Osteocyte (in vitro differentiated cells): ENCODE results near the gene MMRN2. TPM values are rescaled to one million over a fixed set of nuclear protein-coding genes. Genes with fewer than 3 reads are reported as not detected.

Experiments
- DNase-seq: peaks from one replicate; pipeline ENCODE4 v3.0.0; 2021; ENCODE audit warnings: mixed read lengths; ENCODE audit not compliant: unreplicated experiment; ENCODE audit errors: extremely low spot score
- H3K27ac Mint-ChIP-seq: one replicate; pipeline ENCODE4 v1.8.0; 2021; ENCODE audit warnings: mild to moderate bottlenecking, mixed read lengths; ENCODE audit not compliant: unreplicated experiment
- H3K27me3 Mint-ChIP-seq: one replicate; pipeline ENCODE4 v1.8.0; 2021; ENCODE audit warnings: mixed read lengths; ENCODE audit not compliant: unreplicated experiment
- H3K36me3 Mint-ChIP-seq: one replicate; pipeline ENCODE4 v1.8.0; 2021; ENCODE audit warnings: mixed read lengths; ENCODE audit not compliant: unreplicated experiment
- H3K4me1 Mint-ChIP-seq: one replicate; pipeline ENCODE4 v1.8.0; 2021; ENCODE audit warnings: mixed read lengths; ENCODE audit not compliant: unreplicated experiment
- H3K4me3 Mint-ChIP-seq: one replicate; pipeline ENCODE4 v1.8.0; 2021; ENCODE audit warnings: mild to moderate bottlenecking, moderate library complexity, mixed read lengths; ENCODE audit not compliant: unreplicated experiment
- H3K9me3 Mint-ChIP-seq: one replicate; pipeline ENCODE4 v1.8.0; 2021; ENCODE audit warnings: mixed read lengths; ENCODE audit not compliant: unreplicated experiment
- CTCF ChIP-seq: fragments of 200-600 bp; sonication (generic); IDR thresholded peaks from 2 replicates; pipeline ENCODE4 v1.5.0; 2021; ENCODE audit warnings: antibody characterized with exemption, mild to moderate bottlenecking, moderate library complexity
- total RNA-seq: library from RNA; stranded (reverse); gene quantifications from 2 replicates; pipeline ENCODE4 v1.2.1, GENCODE V29; 2021

MMRN2 gene
- total RNA-seq, 1 donor from 2014 or later: not detected

DNA sequence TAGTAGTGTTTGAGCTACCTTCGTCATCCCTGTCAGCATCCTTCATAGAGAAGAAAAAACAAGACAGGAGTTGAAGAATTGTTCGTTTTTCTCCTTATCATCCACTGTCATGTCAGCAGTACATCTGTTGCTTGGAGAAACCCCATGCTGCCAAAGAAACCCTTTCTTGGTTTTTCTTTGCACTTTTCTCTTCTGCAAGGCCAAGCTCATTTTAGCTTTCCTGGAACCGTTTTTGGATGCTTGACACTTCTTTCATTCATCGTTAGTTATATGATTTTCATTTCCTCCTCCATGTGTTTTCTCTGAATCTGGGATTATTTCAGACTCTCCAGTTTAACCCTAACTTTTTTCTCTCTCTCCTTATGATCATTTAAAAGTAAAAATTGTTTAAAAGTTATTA is 58.9 kb downstream of the MMRN2 start:
- no peak overlapping the region for H3K4me3 Mint-ChIP-seq
- TF ChIP-seq CTCF: no peak
- H3K27ac Mint-ChIP-seq: no peak overlapping the region
- peaks cover 23% of the 10 kb centered on the region for H3K36me3 Mint-ChIP-seq
- H3K4me1 Mint-ChIP-seq: peaks cover 7% of the 10 kb centered on the region
- peaks cover 4% of the 10 kb centered on the region for H3K9me3 Mint-ChIP-seq
- no peak for DNase-seq
- H3K27me3 Mint-ChIP-seq: no peaks in the 10 kb centered on the region

GRCh38 chr10:86889997-86890396 is 67.4 kb downstream of the MMRN2 start:
- Mint-ChIP-seq H3K4me3 (no peak overlapping the region), H3K27me3 (no peaks in the 10 kb centered on the region), H3K4me1 (peaks cover 14% of the 10 kb centered on the region), H3K36me3 (peaks cover 36% of the 10 kb centered on the region), H3K27ac (no peak overlapping the region), H3K9me3 (no peaks in the 10 kb centered on the region)
- no peak for TF ChIP-seq CTCF
- no peak for DNase-seq

DNA sequence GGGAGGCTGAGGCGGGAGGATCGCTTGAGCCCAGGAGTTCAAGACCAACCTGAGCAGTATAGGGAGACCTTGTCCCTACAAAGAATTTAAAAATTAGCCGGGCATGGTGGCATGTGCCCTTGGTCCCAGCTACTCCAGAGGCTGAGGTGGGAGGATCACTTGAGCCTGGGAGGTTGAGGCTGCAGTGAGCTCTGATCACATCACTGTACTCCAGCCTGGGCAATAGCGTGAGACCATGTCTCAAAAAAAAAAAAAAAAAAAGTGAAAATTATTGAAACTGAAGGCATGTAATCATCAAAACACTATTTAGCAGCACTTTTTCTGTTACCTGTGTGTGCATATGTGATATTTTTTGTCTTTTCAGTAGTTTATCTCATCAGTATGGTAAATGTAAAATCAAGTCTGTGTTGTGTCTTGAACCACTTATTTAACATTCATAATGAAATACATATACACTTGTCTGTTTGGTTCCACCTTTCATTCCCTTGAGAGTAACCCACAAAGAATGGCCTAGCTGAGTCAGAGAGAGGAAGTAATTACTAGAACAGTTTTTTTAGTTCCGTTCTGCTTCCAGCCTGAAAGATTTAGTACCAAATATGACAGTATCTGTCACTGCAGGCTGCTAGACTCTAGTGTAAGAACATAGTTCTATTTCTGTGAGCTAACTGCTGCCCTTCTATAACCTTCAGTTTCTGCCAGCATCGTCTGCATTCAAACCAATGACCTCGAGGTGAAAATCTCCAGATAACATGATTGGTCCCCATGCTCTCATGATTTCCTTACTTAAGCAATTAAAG is 68.6 kb downstream of the MMRN2 start:
- no peak for TF ChIP-seq CTCF
- no peaks in the 10 kb centered on the region for H3K9me3 Mint-ChIP-seq

More for the DNA sequence above, 68.6 kb downstream of the MMRN2 start:
- peaks cover 14% of the 10 kb centered on the region for H3K4me1 Mint-ChIP-seq
- no peaks in the 10 kb centered on the region for H3K27me3 Mint-ChIP-seq
- no peak overlapping the region for H3K4me3 Mint-ChIP-seq
- H3K36me3 Mint-ChIP-seq: peaks cover 29% of the 10 kb centered on the region
- DNase-seq: no peak
- H3K27ac Mint-ChIP-seq: peak overlapping the region; percentile 63

Other genes starting within 250 kb of the MMRN2 start
- 75.5 and 79.6 TPM in 2 replicates for gene BMPR1A, start 201.0 kb downstream of the MMRN2 start, total RNA-seq
- gene SNCG, start 984 bp upstream of the MMRN2 start, total RNA-seq: 0.73 TPM in 1 of 2 replicates, not detected in the other
- gene ADIRF, start 10.9 kb upstream of the MMRN2 start, total RNA-seq: not detected in 2 replicates
- not detected in 2 replicates for gene FAM25A, start 62.7 kb upstream of the MMRN2 start, total RNA-seq
- gene GLUD1, start 137.2 kb upstream of the MMRN2 start, total RNA-seq: 125 and 132 TPM in 2 replicates
- gene SHLD2, start 137.6 kb upstream of the MMRN2 start, total RNA-seq: 26.3 and 29.3 TPM in 2 replicates